KMS-11 (cell line): ENCODE data around the gene DLX6.

ENCODE experiments used
- H2AFZ ChIP-seq: fragments of 200-600 bp; sonication (generic); 2 replicates; pipeline ENCODE4 v1.6.1; 2016; ENCODE audit warnings: antibody characterized with exemption, mixed run types, low read depth
- H3K27ac ChIP-seq: fragments of 200-600 bp; sonication (generic); 2 replicates; pipeline ENCODE4 v1.6.1; 2016; ENCODE audit warnings: mild to moderate bottlenecking, mixed run types
- H3K27me3 ChIP-seq: fragments of 200-600 bp; sonication (generic); 2 replicates; pipeline ENCODE4 v1.6.1; 2017; ENCODE audit warnings: mild to moderate bottlenecking, low read depth, mixed run types, moderate library complexity; ENCODE audit not compliant: insufficient read depth
- H3K36me3 ChIP-seq: fragments of 200-600 bp; sonication (generic); 2 replicates; pipeline ENCODE4 v1.6.1; 2017; ENCODE audit warnings: mild to moderate bottlenecking, mixed run types; ENCODE audit not compliant: insufficient read depth
- H3K4me1 ChIP-seq: fragments of 200-600 bp; sonication (generic); 2 replicates; pipeline ENCODE4 v1.6.1; 2016; ENCODE audit warnings: mild to moderate bottlenecking, low read depth, mixed run types; ENCODE audit not compliant: poor library complexity, severe bottlenecking
- H3K4me2 ChIP-seq: fragments of 200-600 bp; sonication (generic); 2 replicates; pipeline ENCODE4 v1.7.0; 2016; ENCODE audit warnings: mild to moderate bottlenecking, mixed run types
- H3K4me3 ChIP-seq: fragments of 200-600 bp; sonication (generic); IDR thresholded peaks from 2 replicates; pipeline ENCODE4 v1.6.1; 2017; ENCODE audit warnings: low read depth, low read length, mixed read lengths; ENCODE audit not compliant: insufficient read depth
- H3K79me2 ChIP-seq: fragments of 200-600 bp; sonication (generic); 2 replicates; pipeline ENCODE4 v1.6.1; 2016; ENCODE audit warnings: low read depth, mixed run types; ENCODE audit not compliant: insufficient read depth
- H3K9ac ChIP-seq: fragments of 200-600 bp; sonication (generic); 2 replicates; pipeline ENCODE4 v1.6.1; 2016; ENCODE audit warnings: mild to moderate bottlenecking, mixed run types
- H4K20me1 ChIP-seq: fragments of 200-600 bp; sonication (generic); 2 replicates; pipeline ENCODE4 v1.6.1; 2016; ENCODE audit warnings: mild to moderate bottlenecking, mixed run types; ENCODE audit not compliant: insufficient read depth
- CTCF ChIP-seq: fragments of 200-600 bp; sonication (generic); conservative IDR thresholded peaks from 2 replicates; pipeline ENCODE4 v1.6.1; 2017; ENCODE audit warnings: low read depth, mild to moderate bottlenecking, antibody characterized with exemption, low read length, moderate library complexity, mixed read lengths

The DLX6 gene

GRCh38 chr7:97022491-97023306 is 17.3 kb downstream of the DLX6 start:
- Histone ChIP-seq H3K4me2 (no peak overlapping the region), H3K27me3 (no peaks in the 10 kb centered on the region), H3K27ac (no peak overlapping the region), H3K4me3 (no peak overlapping the region), H4K20me1 (no peaks in the 10 kb centered on the region), H3K79me2 (no peaks in the 10 kb centered on the region), H3K36me3 (no peaks in the 10 kb centered on the region), H2AFZ (no peak overlapping the region), H3K4me1 (peaks cover 3% of the 10 kb centered on the region), H3K9ac (no peak overlapping the region)
- TF ChIP-seq CTCF = no peak

GRCh38 chr7:97024209-97025129 is 19.1 kb downstream of the DLX6 start, which contains the start of gene DLX5:
Gene DLX5, minus strand, starts transcription at chr7:97024831. Its CDS starts 208 bp downstream, at chr7:97024623.
- Histone ChIP-seq H3K36me3 (no peaks in the 10 kb centered on the region), H3K4me2 (no peak within 1 kb of the TSS), H3K27ac (no peak within 1 kb of the TSS), H2AFZ (no peak within 1 kb of the TSS), H3K79me2 (no peaks in the 10 kb centered on the region), H3K4me3 (no peak within 1 kb of the TSS), H4K20me1 (no peaks in the 10 kb centered on the region), H3K9ac (no peak within 1 kb of the TSS), H3K4me1 (peaks cover 3% of the 10 kb centered on the region), H3K27me3 (no peaks in the 10 kb centered on the region)
- TF ChIP-seq CTCF = no peak

DNA sequence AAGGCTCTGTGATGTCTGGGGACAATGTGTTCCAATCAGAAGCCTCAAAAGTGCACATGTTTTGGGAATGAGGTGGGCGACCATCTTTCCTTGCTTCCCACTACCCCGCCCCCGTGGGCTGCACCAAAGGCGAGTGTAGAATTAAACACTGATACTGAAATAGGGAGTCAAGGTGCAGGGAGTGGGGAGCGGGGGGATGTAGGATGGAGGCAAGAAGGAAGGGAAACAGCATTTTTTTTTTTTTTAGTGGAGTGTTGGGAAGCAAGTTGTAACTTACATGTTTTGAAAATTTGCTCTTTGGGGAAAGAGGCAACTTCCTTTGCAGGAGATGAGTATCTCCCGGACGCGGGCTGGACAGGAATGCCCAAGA is 19.8 kb downstream of the DLX6 start:
- H3K27ac ChIP-seq = no peak overlapping the region
- H2AFZ ChIP-seq = no peak overlapping the region
- no peak overlapping the region for H3K9ac ChIP-seq
- no peaks in the 10 kb centered on the region for H3K27me3 ChIP-seq
- no peaks in the 10 kb centered on the region for H4K20me1 ChIP-seq
- no peak overlapping the region for H3K4me2 ChIP-seq
- no peaks in the 10 kb centered on the region for H3K79me2 ChIP-seq
- H3K4me3 ChIP-seq = no peak overlapping the region
- no peaks in the 10 kb centered on the region for H3K36me3 ChIP-seq
- TF ChIP-seq CTCF = no peak
- peaks cover 3% of the 10 kb centered on the region for H3K4me1 ChIP-seq

DNA sequence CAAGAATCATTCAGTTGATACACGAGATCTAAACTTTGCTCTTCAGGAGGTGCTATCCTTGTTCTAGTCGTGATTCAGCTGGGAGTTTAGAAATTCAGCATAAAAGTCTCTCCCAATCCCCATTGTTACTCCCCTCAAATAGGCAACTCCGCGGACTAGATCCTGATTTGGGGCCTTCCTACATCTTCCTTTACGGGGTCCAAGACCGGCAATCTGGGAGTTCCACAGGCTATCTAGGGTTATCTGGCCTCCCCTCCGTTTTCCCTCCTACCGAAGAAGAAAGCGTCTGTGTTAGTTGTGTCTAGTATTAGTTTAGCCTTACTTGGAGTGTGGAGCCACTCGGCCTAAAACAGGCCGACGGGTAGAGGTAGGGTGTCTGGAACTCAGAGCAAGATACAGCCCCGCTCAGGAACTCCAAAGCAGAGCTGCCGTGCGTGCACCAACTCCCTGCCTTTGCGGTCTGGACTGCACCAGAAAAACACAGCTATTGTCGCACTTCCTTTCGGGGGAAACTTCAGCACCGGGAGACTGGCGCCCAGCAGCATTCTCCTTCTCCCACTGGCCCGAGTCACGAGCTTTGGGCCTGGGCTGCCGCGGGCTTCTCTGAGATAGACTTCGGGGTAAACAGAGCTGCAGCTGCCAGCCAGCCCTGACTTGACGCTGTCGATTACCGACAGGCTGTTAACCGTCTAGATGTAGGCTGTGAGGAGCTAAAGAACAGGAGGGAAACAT is 20.8 kb downstream of the DLX6 start:
- Histone ChIP-seq H3K4me2 (no peak overlapping the region), H3K4me3 (no peak overlapping the region), H3K36me3 (no peaks in the 10 kb centered on the region), H3K79me2 (no peaks in the 10 kb centered on the region), H2AFZ (no peak overlapping the region), H3K4me1 (peaks cover 3% of the 10 kb centered on the region), H3K9ac (no peak overlapping the region), H4K20me1 (no peaks in the 10 kb centered on the region), H3K27ac (no peak overlapping the region), H3K27me3 (no peaks in the 10 kb centered on the region)
- no peak for TF ChIP-seq CTCF
